Measurements from ENCODE around the gene RNF144A. TPM values are rescaled to one million over a fixed set of nuclear protein-coding genes. Genes with fewer than 3 reads are reported as not detected.

RNF144A gene
- total and polyA plus RNA-seq, 2 experiments from 2014 or later: 2.8 to 14.7 TPM

- Histone ChIP-seq H3K9me2 (ENCODE audit: insufficient read depth) (no peaks in the 10 kb centered on the region), H3K4me2 (no peak overlapping the region), H3K4me1 (ENCODE audit: insufficient read depth) (no peaks in the 10 kb centered on the region), H2AFZ (no peak overlapping the region), H3K4me3 (no peak overlapping the region), H3F3A (replicated peaks; ENCODE audit: low read depth) (no peaks in the 10 kb centered on the region), H3K36me3 (ENCODE audit: insufficient read depth) (no peaks in the 10 kb centered on the region), H3K27ac (ENCODE audit: low read depth) (no peak overlapping the region), H3K79me2 (replicated peaks; ENCODE audit: insufficient read depth) (no peaks in the 10 kb centered on the region), H3K27me3 (ENCODE audit: insufficient read depth) (no peaks in the 10 kb centered on the region), H4K20me1 (replicated peaks; ENCODE audit: insufficient read depth) (no peaks in the 10 kb centered on the region)
- H3K4me3 Mint-ChIP-seq: no peak overlapping the region
- DNase-seq (ENCODE audit: low spot score) (no peak), ATAC-seq (no peak)
- H3K27me3 Mint-ChIP-seq (ENCODE audit: insufficient read depth, low read depth, poor library complexity): no peaks in the 10 kb centered on the region
- H3K36me3 Mint-ChIP-seq (ENCODE audit: low read depth): no peaks in the 10 kb centered on the region
- H3K27ac Mint-ChIP-seq: no peak overlapping the region
- H3K4me1 Mint-ChIP-seq: no peaks in the 10 kb centered on the region
- H3K9me3 Mint-ChIP-seq: no peaks in the 10 kb centered on the region
- TF ChIP-seq JUNB (IDR thresholded peaks at IDR 0.05; ENCODE audit: unreplicated experiment) (no peak), CREB1 (CRISPR knock-in tag; IDR thresholded peaks at IDR 0.05; ENCODE audit: low read depth) (no peak), ZNF462 (CRISPR knock-in tag; IDR thresholded peaks at IDR 0.05) (no peak), NANOG (IDR thresholded peaks at IDR 0.05; ENCODE audit: borderline replicate concordance) (no peak), REST (IDR thresholded peaks at IDR 0.05; ENCODE audit: unreplicated experiment) (no peak), EZH2 (IDR thresholded peaks at IDR 0.05; ENCODE audit: low read depth, unreplicated experiment) (no peak), ETS1 (IDR thresholded peaks at IDR 0.05) (no peak), ZNF114 (CRISPR knock-in tag; IDR thresholded peaks at IDR 0.05) (no peak)
Measured at GRCh38 chr2:6955511-6956136, 38.4 kb downstream of the RNF144A start.
